Endothelial cell (in vitro differentiated cells): ENCODE results near the gene CCDC122. TPM values are rescaled to one million over a fixed set of nuclear protein-coding genes. Genes with fewer than 3 reads are reported as not detected.
A peak's percentile ranks its signal among the peaks of the same experiment; 100 is the strongest.

Experiments used
- DNase-seq: peaks from one replicate; pipeline ENCODE4 v3.0.0; 2021; ENCODE audit warnings: low spot score
- H3K27ac Mint-ChIP-seq: one replicate; pipeline ENCODE4 v1.8.0; 2021; ENCODE audit warnings: mixed read lengths, inconsistent platforms; ENCODE audit not compliant: unreplicated experiment
- H3K27me3 Mint-ChIP-seq: one replicate; pipeline ENCODE4 v1.8.0; 2021; ENCODE audit warnings: mild to moderate bottlenecking, moderate library complexity, mixed read lengths, inconsistent platforms; ENCODE audit not compliant: unreplicated experiment
- H3K36me3 Mint-ChIP-seq: one replicate; pipeline ENCODE4 v1.8.0; 2021; ENCODE audit warnings: mild to moderate bottlenecking, low read depth, mixed read lengths, inconsistent platforms; ENCODE audit not compliant: unreplicated experiment
- H3K4me1 Mint-ChIP-seq: one replicate; pipeline ENCODE4 v1.8.0; 2021; ENCODE audit warnings: mild to moderate bottlenecking, mixed read lengths, inconsistent platforms; ENCODE audit not compliant: unreplicated experiment
- H3K4me3 Mint-ChIP-seq: one replicate; pipeline ENCODE4 v1.8.0; 2021; ENCODE audit warnings: mild to moderate bottlenecking, mixed read lengths, inconsistent platforms; ENCODE audit not compliant: unreplicated experiment
- H3K9me3 Mint-ChIP-seq: one replicate; pipeline ENCODE4 v1.8.0; 2021; ENCODE audit warnings: mixed read lengths, inconsistent platforms; ENCODE audit not compliant: unreplicated experiment
- total RNA-seq: library from RNA; stranded (reverse); fragmentation: NEBNext Ultra II Directional; extraction: Animal tissue kit (Norgen Biotek cat#: 25700); gene quantifications from one replicate; pipeline ENCODE4 v1.2.1, GENCODE V29; 2021; ENCODE audit not compliant: unreplicated experiment
- TF ChIP-seq, protein P1 (sequence below): fragments of 200-600 bp; sonication (generic); IDR thresholded peaks from one replicate; pipeline ENCODE4 v1.5.0; 2021; ENCODE audit warnings: antibody characterized with exemption; ENCODE audit not compliant: unreplicated experiment

CCDC122 gene
- total RNA-seq, 1 donor from 2014 or later = 7.1 TPM

DNA sequence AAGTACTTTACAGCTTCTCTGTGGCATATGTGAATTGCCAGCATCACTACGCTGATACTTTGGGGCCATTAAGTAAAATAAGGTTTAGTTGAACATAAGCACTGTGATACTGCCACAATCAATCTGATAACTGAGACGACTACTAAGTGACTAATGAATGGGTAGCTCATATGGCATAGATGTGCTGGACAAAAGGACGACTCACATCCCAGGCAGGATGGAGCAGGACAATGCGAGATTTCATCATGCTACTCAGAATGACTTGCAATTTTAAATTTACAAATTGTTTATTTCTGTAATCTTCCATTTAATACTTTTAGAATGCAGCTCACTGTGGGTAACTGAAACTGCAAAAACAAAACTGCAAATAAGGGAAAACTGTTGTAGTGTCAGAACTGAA is 13.6 kb downstream of the CCDC122 start:
- H3K4me1 Mint-ChIP-seq = peaks cover 19% of the 10 kb centered on the region
- H3K4me3 Mint-ChIP-seq = no peak overlapping the region
- DNase-seq = no peak
- TF ChIP-seq, protein P1, sequence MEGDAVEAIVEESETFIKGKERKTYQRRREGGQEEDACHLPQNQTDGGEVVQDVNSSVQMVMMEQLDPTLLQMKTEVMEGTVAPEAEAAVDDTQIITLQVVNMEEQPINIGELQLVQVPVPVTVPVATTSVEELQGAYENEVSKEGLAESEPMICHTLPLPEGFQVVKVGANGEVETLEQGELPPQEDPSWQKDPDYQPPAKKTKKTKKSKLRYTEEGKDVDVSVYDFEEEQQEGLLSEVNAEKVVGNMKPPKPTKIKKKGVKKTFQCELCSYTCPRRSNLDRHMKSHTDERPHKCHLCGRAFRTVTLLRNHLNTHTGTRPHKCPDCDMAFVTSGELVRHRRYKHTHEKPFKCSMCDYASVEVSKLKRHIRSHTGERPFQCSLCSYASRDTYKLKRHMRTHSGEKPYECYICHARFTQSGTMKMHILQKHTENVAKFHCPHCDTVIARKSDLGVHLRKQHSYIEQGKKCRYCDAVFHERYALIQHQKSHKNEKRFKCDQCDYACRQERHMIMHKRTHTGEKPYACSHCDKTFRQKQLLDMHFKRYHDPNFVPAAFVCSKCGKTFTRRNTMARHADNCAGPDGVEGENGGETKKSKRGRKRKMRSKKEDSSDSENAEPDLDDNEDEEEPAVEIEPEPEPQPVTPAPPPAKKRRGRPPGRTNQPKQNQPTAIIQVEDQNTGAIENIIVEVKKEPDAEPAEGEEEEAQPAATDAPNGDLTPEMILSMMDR = no peak
- H3K27me3 Mint-ChIP-seq = no peaks in the 10 kb centered on the region
- peaks cover 5% of the 10 kb centered on the region for H3K36me3 Mint-ChIP-seq
- no peaks in the 10 kb centered on the region for H3K9me3 Mint-ChIP-seq
- no peak overlapping the region for H3K27ac Mint-ChIP-seq

DNA sequence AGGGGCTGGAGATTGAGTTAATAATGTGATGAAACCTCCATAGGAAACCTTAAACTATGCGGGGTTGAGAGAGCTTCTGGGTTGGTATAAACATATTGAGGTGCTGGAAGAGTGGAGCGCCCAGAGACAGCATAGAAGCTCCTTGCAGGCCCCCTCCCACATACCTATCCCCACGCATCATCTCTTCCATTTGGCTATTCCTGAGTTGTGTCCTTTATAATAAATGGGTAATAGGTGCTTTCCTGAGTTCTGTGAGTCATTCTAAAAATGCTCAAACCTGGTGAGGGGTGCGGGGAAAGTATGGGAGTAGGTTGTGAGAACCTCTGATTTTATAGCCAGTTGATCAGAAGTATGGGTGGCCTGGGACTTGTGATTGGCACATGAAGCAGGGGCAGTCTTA is 14.6 kb downstream of the CCDC122 start:
- peaks cover 19% of the 10 kb centered on the region for H3K4me1 Mint-ChIP-seq
- H3K27ac Mint-ChIP-seq = no peak overlapping the region

DNA sequence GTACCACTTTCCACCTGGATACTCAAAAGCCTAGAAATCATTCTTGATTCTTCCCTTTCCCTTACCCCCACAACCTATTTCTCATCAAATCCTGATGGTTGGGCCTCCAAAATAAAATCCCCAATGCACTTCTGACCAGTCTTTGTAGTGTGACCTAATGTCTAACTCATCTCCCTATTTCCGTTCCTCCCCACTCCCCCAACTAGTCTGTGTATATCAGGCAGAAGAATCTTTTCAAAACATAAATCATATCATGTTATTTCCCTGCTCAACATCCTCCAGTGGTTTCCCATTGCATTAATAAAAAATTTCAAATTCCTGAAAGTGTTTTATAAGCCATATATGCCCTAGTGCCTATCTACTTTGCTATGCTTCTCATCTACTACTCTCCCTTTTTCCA is 17.7 kb downstream of the CCDC122 start:
- Mint-ChIP-seq H3K27me3 (no peaks in the 10 kb centered on the region), H3K27ac (no peak overlapping the region), H3K9me3 (no peaks in the 10 kb centered on the region), H3K4me3 (no peak overlapping the region), H3K4me1 (peaks cover 14% of the 10 kb centered on the region), H3K36me3 (peaks cover 5% of the 10 kb centered on the region)
- DNase-seq = no peak
- TF ChIP-seq, protein P1 = no peak

More for the DNA sequence above, 14.6 kb downstream of the CCDC122 start:
- Mint-ChIP-seq H3K27me3 (no peaks in the 10 kb centered on the region), H3K36me3 (peaks cover 5% of the 10 kb centered on the region), H3K9me3 (no peaks in the 10 kb centered on the region), H3K4me3 (no peak overlapping the region)
- TF ChIP-seq, protein P1 = no peak
- no peak for DNase-seq

DNA sequence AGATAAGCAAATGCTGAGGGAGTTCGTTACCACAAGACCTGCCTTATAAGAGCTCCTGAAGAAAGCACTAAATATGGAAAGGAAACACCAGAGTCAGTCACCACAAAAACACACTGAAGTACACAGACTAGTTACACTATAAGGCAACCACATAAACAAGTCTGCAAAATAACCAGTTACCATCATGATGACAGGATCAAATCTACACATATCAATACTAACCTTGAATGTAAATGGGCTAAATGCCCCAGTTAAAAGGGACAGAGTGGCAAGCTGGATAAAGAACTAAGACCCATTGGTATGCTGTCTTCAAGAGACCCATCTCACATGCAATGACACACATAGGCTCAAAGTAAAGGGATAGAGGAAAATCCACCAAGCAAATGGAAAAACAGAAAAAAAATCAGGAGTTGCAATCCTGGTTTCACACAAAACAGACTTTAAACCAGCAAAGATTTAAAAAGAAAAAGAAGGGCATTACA is 26.6 kb downstream of the CCDC122 start:
- no peak for DNase-seq
- H3K4me3 Mint-ChIP-seq = no peak overlapping the region
- peaks cover 14% of the 10 kb centered on the region for H3K9me3 Mint-ChIP-seq
- TF ChIP-seq, protein P1 = no peak
- H3K4me1 Mint-ChIP-seq = peaks cover 4% of the 10 kb centered on the region
- H3K27me3 Mint-ChIP-seq = no peaks in the 10 kb centered on the region
- peaks cover 42% of the 10 kb centered on the region for H3K36me3 Mint-ChIP-seq
- H3K27ac Mint-ChIP-seq = no peak overlapping the region

GRCh38 chr13:43850873-43851272 is 28.7 kb downstream of the CCDC122 start:
- peaks cover 14% of the 10 kb centered on the region for H3K9me3 Mint-ChIP-seq
- TF ChIP-seq, protein P1 = no peak
- no peak for DNase-seq
- peak overlapping the region; percentile 5 for H3K4me3 Mint-ChIP-seq
- H3K27me3 Mint-ChIP-seq = no peaks in the 10 kb centered on the region
- peaks cover 4% of the 10 kb centered on the region for H3K4me1 Mint-ChIP-seq
- no peak overlapping the region for H3K27ac Mint-ChIP-seq
- peaks cover 39% of the 10 kb centered on the region for H3K36me3 Mint-ChIP-seq
